Stimulated activated CD8-positive, alpha-beta memory T cell treated with anti-CD3 and anti-CD28 coated beads, Interleukin-4, amount 100 ng/mL, for 24 hours (primary cell): Measurements from ENCODE around the gene SFRP2.

Experiments
- DNase-seq: peaks from one replicate; pipeline ENCODE4 v3.0.0-alpha.2; 2020; ENCODE audit warnings: low read depth

SFRP2 gene

DNA sequence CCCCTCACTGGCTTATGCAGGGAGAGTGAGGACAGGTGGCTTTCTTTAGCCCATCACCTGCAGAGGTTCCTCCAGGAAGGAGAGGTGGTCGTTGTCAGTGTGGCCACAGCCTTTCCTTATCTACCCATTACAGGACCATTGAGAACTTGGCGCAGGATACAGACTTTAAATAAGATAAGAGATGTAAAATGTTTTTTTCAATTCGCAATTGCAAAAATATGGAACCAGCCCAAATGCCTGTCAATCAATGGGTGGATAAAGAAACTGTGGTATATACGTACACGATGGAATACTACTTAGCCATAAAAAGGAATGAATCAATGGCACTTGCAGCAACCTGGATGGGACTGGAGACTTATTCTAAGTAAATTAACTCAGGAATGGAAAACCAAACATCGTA lies 22.1 kb downstream of the SFRP2 start:
- DNase-seq: no peak

GRCh38 chr4:153765894-153766293 lies 23.0 kb downstream of the SFRP2 start:
- DNase-seq: no peak

GRCh38 chr4:153764601-153765368 lies 24.1 kb downstream of the SFRP2 start:
- no peak for DNase-seq

- DNase-seq: no peak
These were observed 25.5 kb downstream of the SFRP2 start for GRCh38 chr4:153763404-153763803.

DNA sequence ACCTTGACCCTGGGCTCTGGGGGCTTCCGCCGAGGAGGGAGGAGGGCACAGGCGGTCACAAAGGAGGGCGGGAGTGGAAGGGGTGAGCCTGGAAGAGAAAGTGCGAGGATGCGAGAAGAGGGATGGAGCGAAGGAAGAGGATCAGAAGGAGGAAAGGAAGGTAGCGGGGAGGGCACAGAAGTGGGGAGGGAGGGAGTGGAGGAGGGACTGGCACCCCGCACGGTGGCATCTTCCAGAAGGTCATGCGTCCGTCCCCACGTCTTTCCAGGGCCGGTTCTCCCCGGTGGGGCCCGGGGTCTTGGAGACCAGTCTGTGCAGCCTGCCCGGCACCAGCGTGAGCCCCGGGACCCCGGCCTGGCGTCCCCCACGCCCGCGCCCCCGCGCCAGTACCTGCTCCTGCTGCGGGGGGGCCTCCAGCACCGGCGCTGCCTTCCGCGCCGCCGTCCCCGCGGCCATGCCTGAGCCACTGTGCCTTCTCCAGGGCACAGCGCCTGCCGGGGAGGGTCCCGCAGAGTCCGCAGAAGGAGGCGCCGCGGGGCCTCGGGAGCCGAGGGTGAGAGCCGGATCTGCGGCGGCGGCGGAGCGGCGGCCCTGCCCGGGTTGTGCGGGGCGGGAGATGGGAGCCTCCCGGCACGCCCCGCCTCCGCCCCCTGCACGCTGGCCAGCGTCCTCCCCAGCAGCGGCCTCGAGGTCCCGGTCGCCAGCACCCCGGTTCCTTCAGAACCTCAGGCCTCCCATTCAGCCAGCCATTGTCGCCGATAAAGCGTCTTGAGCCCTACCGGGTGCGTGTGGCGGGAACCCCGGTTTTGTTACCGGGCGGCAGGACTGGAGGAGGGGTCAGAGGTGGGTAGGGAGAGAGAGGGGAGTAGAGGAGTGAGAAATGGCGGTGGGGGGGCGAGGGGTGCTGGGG lies 29.2 kb downstream of the SFRP2 start, which contains the start of gene RNF175:
Gene RNF175, minus strand, starts transcription at position 618 of the 910 bp plus-strand sequence. Its CDS starts 162 bp downstream, at position 456.
- DNase-seq: no peak

DNA sequence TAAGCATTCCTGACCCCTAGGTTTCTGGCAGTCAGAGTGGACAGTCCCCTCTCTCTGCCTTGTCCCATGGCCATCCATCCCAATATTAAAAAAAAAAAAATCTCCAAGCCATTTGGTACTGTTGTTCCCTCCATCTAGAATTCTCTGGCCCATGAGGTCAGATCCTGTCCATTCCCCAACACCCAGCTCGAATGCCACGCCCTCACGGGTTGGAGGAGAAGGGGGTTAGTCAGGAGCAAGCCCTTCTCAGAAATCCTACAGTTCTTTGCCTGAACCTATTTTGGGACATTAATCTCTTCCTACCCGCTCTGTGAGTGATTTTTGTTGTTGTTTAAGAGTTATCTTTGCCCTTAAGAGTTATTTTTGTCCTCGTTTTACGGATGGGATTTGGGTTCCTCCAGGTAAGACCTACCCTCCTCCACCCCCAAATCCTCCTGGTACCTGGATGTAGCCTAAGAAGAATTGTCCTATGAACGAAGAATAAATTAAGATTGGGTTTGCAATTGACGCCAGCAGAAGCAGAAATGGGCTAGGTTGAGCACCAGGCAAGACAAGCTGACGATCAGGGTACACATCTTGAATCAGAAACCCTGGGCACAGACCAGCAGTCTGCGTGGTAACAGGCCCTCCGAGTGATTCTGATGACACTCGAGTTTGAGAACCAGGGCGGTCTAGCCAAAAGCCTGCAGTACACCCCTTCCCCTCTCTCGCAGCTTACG lies 30.0 kb downstream of the SFRP2 start:
- no peak for DNase-seq

- no peak for DNase-seq
These were observed 30.7 kb downstream of the SFRP2 start for GRCh38 chr4:153758136-153758535.

DNA sequence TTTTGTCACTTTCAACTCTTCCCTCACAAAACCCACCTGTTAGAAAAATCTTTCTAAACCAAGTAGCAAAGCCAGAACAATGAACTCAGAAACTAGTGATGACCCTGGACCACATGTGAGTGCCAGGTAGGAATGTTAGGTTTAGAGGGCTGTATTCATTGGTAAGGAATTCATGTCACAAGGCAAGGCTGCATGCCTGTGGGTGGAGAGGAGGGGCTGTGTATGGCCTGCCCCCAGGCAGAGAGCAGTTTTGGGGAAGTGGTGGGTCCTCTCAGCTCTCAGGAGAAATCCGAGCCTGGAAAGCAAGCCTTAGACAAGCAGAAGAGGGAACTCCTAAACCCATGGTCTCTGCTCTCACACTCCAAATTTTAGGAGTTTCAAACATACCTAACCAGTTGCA lies 31.5 kb downstream of the SFRP2 start:
- no peak for DNase-seq

- no peak for DNase-seq
These were observed 33.7 kb downstream of the SFRP2 start for GRCh38 chr4:153755186-153755585.

DNA sequence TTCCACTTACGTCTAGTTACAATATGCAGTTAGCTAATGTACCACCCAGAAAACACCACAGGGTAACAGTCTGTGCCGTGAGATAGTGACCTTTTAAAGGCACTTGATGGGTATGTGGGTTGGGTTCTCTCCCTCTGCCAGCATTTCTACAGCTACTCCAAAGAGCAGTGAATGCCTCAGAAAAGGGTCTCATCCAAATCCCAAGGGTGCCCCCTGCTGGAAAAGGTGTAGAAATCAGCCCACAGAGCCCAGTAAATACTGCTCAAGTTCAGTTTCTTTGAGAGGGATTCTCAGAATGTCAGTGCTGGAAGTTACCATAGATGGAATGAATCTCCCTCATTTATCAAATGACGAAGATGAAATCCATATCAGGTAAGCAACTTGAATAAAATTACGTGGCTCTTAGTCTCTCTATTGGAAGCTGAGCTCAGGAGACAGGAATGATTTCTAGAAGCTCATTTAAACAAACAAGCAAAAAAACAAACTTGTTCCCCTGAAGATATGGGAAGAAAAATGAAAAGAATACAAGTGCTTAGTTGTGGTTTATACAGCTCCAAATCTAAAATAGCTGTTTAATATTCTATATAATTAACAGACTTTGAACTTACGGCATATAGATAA lies 38.6 kb downstream of the SFRP2 start:
- DNase-seq: peak; percentile 34

DNA sequence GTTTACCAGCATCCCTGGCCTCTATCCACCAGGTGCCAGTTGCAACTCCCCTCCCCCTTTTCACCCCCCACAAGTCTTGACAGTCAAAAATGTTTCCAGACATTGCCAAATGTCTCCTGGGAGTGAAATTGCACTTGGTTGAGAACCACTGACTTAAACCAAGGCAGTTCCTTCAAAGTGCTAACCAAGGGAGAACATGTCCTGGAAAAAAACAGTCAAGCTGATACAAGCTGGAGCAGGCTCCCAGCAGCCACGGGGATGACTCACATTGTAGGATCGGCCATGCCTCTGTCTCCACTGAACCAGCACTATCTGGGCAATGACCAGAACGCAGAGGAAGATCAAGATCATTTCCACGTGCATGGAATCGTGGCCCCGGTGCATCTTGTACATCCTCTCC lies 40.5 kb downstream of the SFRP2 start:
- no peak for DNase-seq

DNA sequence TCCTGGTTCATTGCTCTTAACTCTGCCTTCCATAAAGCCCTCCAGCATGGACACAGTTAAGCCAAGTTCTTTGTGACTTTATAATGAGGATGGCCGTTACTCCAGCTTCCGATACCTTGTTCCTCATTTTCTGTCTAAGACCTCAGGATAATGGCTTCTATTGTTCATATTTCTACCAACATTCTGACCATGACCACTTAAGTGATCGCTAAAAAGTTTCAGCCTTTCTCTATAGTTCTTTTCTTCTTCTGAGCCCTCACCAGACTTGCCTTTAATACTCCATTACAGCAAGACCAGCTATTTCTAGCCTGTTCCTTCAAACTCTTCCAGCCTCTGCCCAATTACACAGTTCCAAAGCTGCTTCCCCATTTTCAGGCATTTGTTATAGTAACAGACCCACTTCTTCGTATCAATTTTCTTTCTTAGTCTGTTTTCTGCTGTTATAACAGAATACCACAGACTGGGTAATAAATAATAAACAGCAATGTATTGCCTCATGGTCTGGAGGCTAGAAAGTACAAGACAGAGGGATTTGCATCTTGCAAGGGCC lies 41.4 kb downstream of the SFRP2 start:
- no peak for DNase-seq

DNA sequence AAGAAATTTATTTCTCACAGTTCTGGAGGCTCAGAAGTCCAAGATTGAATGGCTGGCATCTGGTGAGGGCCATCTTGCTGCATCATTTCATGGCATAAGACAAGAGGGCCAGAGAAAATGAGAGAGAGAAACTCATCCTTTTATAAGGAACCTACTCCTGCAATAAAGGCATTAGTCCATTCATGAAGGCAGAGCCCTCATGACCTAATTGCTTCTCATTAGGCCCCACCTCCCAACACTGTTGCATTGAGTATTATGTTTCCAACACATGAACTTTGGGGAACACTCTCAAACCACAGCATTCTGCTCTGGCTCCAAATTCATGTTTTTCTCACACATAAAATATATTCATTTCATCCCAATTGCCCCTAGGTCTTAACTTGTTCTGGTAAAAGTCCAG lies 43.2 kb downstream of the SFRP2 start:
- no peak for DNase-seq

- DNase-seq: no peak
These were observed 47.3 kb downstream of the SFRP2 start for GRCh38 chr4:153741541-153741940.

GRCh38 chr4:153735906-153736461 lies 52.9 kb downstream of the SFRP2 start:
- DNase-seq: no peak

GRCh38 chr4:153733751-153734448 lies 55.0 kb downstream of the SFRP2 start:
- no peak for DNase-seq

- no peak for DNase-seq
These were observed 57.6 kb downstream of the SFRP2 start for GRCh38 chr4:153731239-153731638.
